HEK293 (cell line): ENCODE results near the gene PRMT1.

Source experiments
- GLI2 ChIP-seq: fragments of 450-650 bp; formaldehyde crosslinking; IDR thresholded peaks from 2 replicates; pipeline ENCODE4; 2017; ENCODE audit warnings: missing biosample characterization, missing genetic modification characterization, low read depth, borderline replicate concordance
- GLIS1 ChIP-seq: fragments of 450-650 bp; formaldehyde crosslinking; IDR thresholded peaks from 2 replicates; pipeline ENCODE4 v1.5.1; 2016; ENCODE audit warnings: missing biosample characterization, missing genetic modification characterization
- KLF9 ChIP-seq: fragments of 450-650 bp; formaldehyde crosslinking; IDR thresholded peaks from 2 replicates; pipeline ENCODE4 v1.5.1; 2016; ENCODE audit warnings: missing biosample characterization, missing genetic modification characterization, low read depth
- PATZ1 ChIP-seq: fragments of 450-650 bp; formaldehyde crosslinking; IDR thresholded peaks from 2 replicates; pipeline ENCODE4 v1.5.1; 2016; ENCODE audit warnings: missing biosample characterization, missing genetic modification characterization
- PRDM4 ChIP-seq: fragments of 450-650 bp; formaldehyde crosslinking; IDR thresholded peaks from 2 replicates; pipeline ENCODE4 v1.5.1; 2017; ENCODE audit warnings: missing biosample characterization, missing genetic modification characterization
- PRDM6 ChIP-seq: fragments of 450-650 bp; formaldehyde crosslinking; IDR thresholded peaks from 2 replicates; pipeline ENCODE4 v1.5.1; 2017; ENCODE audit warnings: missing biosample characterization, missing genetic modification characterization
- SETDB1 ChIP-seq: IDR thresholded peaks from one replicate; pipeline ENCODE4 v1.6.1; 2017; ENCODE audit warnings: mild to moderate bottlenecking, low read length, moderate library complexity, mixed read lengths; ENCODE audit not compliant: insufficient read length
- ZBTB44 ChIP-seq: fragments of 450-650 bp; IDR thresholded peaks from 2 replicates; pipeline ENCODE4 v1.5.1; 2018; ENCODE audit warnings: missing biosample characterization, mild to moderate bottlenecking, missing genetic modification characterization
- ZBTB8A ChIP-seq: fragments of 450-650 bp; formaldehyde crosslinking; IDR thresholded peaks from 2 replicates; pipeline ENCODE4 v1.5.1; 2016; ENCODE audit warnings: missing biosample characterization, missing genetic modification characterization
- ZFP3 ChIP-seq: fragments of 450-650 bp; formaldehyde crosslinking; IDR thresholded peaks from 2 replicates; pipeline ENCODE4 v1.5.1; 2016; ENCODE audit warnings: low read depth, missing biosample characterization, missing genetic modification characterization
- ZFP41 ChIP-seq: fragments of 450-650 bp; formaldehyde crosslinking; IDR thresholded peaks from 2 replicates; pipeline ENCODE4 v1.5.1; 2016; ENCODE audit warnings: missing biosample characterization, missing genetic modification characterization, borderline replicate concordance
- ZNF121 ChIP-seq: fragments of 450-650 bp; formaldehyde crosslinking; IDR thresholded peaks from 2 replicates; pipeline ENCODE4 v1.5.1; 2016; ENCODE audit warnings: missing biosample characterization, missing genetic modification characterization
- ZNF211 ChIP-seq: fragments of 450-650 bp; formaldehyde crosslinking; IDR thresholded peaks from 2 replicates; pipeline ENCODE4 v1.5.1; 2016; ENCODE audit warnings: low read depth, missing biosample characterization, missing genetic modification characterization
- ZNF274 ChIP-seq, 2 experiments: fragments of 200-500 bp in 1 of 2; fragments of 450-650 bp in 1 of 2; sonication (Bioruptor generic) in 1 of 2; formaldehyde crosslinking in 1 of 2; IDR thresholded peaks; 2 replicates each; pipeline versions ENCODE4 v1.5.1 to v1.6.1; 2014 to 2016; ENCODE audit warnings: borderline replicate concordance in 1 of 2, inconsistent platforms in 1 of 2, low read length in 1 of 2, missing biosample characterization in 1 of 2, missing genetic modification characterization in 1 of 2
- ZNF280C ChIP-seq: fragments of 450-650 bp; formaldehyde crosslinking; IDR thresholded peaks from 2 replicates; pipeline ENCODE4 v1.5.1; 2016; ENCODE audit warnings: missing biosample characterization, missing genetic modification characterization
- ZNF350 ChIP-seq: fragments of 450-650 bp; formaldehyde crosslinking; IDR thresholded peaks from 2 replicates; pipeline ENCODE4 v1.5.0; 2017; ENCODE audit warnings: missing biosample characterization, mild to moderate bottlenecking, missing genetic modification characterization
- ZNF362 ChIP-seq: fragments of 450-650 bp; formaldehyde crosslinking; IDR thresholded peaks from 2 replicates; pipeline ENCODE4 v1.5.1; 2016; ENCODE audit warnings: missing biosample characterization, missing genetic modification characterization
- ZNF488 ChIP-seq: fragments of 450-650 bp; formaldehyde crosslinking; IDR thresholded peaks from 2 replicates; pipeline ENCODE4 v1.5.1; 2016; ENCODE audit warnings: missing biosample characterization, missing genetic modification characterization
- ZNF560 ChIP-seq: fragments of 450-650 bp; formaldehyde crosslinking; IDR thresholded peaks from 2 replicates; pipeline ENCODE4 v1.5.1; 2017; ENCODE audit warnings: missing biosample characterization, missing genetic modification characterization, borderline replicate concordance
- ZNF600 ChIP-seq: fragments of 450-650 bp; formaldehyde crosslinking; IDR thresholded peaks from 2 replicates; pipeline ENCODE4 v1.5.1; 2016; ENCODE audit warnings: missing biosample characterization, missing genetic modification characterization
- ZNF664 ChIP-seq: fragments of 450-650 bp; formaldehyde crosslinking; IDR thresholded peaks from 2 replicates; pipeline ENCODE4 v1.5.1; 2016; ENCODE audit warnings: missing biosample characterization, missing genetic modification characterization
- ZNF704 ChIP-seq: fragments of 450-650 bp; formaldehyde crosslinking; IDR thresholded peaks from 2 replicates; pipeline ENCODE4 v1.5.1; 2016; ENCODE audit warnings: missing biosample characterization, missing genetic modification characterization
- ZNF777 ChIP-seq: fragments of 450-650 bp; formaldehyde crosslinking; IDR thresholded peaks from 2 replicates; pipeline ENCODE4 v1.5.1; 2017; ENCODE audit warnings: missing biosample characterization, missing genetic modification characterization, borderline replicate concordance
- ZNF830 ChIP-seq: fragments of 450-650 bp; IDR thresholded peaks from 2 replicates; pipeline ENCODE4 v1.5.0; 2018; ENCODE audit warnings: missing biosample characterization, missing genetic modification characterization, low read depth, mild to moderate bottlenecking, moderate library complexity
- ZSCAN30 ChIP-seq: fragments of 450-650 bp; IDR thresholded peaks from 2 replicates; pipeline ENCODE4 v1.5.1; 2018; ENCODE audit warnings: missing biosample characterization, mild to moderate bottlenecking, missing genetic modification characterization, moderate library complexity

The PRMT1 gene

GRCh38 chr19:49677231-49677900 lies at the start of gene PRMT1 (continued):
- TF ChIP-seq ZNF488 (tag by site-specific recombination) (no peak), ZNF350 (tag by site-specific recombination) (no peak), ZBTB44 (tag by site-specific recombination) (no peak), ZNF560 (tag by site-specific recombination) (no peak), ZNF664 (tag by site-specific recombination) (no peak), ZNF362 (tag by site-specific recombination) (no peak), GLIS1 (peak; percentile 86), ZNF274 (IDR thresholded peaks at IDR 0.05; ENCODE audit: low read length) (no peak), ZNF274 (tag by site-specific recombination; IDR thresholded peaks at IDR 0.05; ENCODE audit: borderline replicate concordance) (no peak), GLI2 (no peak), PRDM6 (no peak), ZFP3 (tag by site-specific recombination) (no peak), ZNF280C (tag by site-specific recombination) (no peak), SETDB1 (no peak), ZNF830 (tag by site-specific recombination) (no peak), ZNF121 (tag by site-specific recombination) (no peak), ZNF777 (tag by site-specific recombination) (peak; percentile 64; the same call in 1 of the 2 replicates), PRDM4 (no peak; the same call in 1 of the 2 replicates), ZNF211 (tag by site-specific recombination) (no peak), ZFP41 (tag by site-specific recombination) (no peak), ZSCAN30 (tag by site-specific recombination) (peak; percentile 65; the same call in 1 of the 2 replicates), ZNF600 (no peak), ZBTB8A (tag by site-specific recombination) (no peak; the same call in 1 of the 2 replicates), KLF9 (tag by site-specific recombination) (peak; percentile 99), ZNF704 (no peak), PATZ1 (tag by site-specific recombination) (peak; percentile 100)
